DOHH2 (cell line): ENCODE data around the gene ITPRIP.

Source experiments
- H3F3A ChIP-seq: fragments of 200-600 bp; sonication (generic), shearing (Covaris generic); 2 replicates; pipeline ENCODE4 v1.6.0; 2016; ENCODE audit warnings: antibody characterized with exemption, mild to moderate bottlenecking; ENCODE audit not compliant: control insufficient read depth, insufficient read depth
- H3K27ac ChIP-seq: fragments of 200-600 bp; sonication (generic); 2 replicates; pipeline ENCODE4 v1.5.1; 2014; ENCODE audit warnings: low read depth, mild to moderate bottlenecking, low read length, moderate library complexity
- H3K27me3 ChIP-seq: fragments of 200-600 bp; sonication (generic); 2 replicates; pipeline ENCODE4 v1.6.1; 2014; ENCODE audit warnings: mild to moderate bottlenecking, low read length, mixed read lengths; ENCODE audit not compliant: control insufficient read depth
- H3K36me3 ChIP-seq: fragments of 200-600 bp; sonication (generic); 2 replicates; pipeline ENCODE4 v1.6.1; 2014; ENCODE audit warnings: mild to moderate bottlenecking, low read length, moderate library complexity, mixed read lengths; ENCODE audit not compliant: control insufficient read depth
- H3K4me1 ChIP-seq: fragments of 200-600 bp; sonication (generic); 2 replicates; pipeline ENCODE4 v1.6.1; 2014; ENCODE audit warnings: mild to moderate bottlenecking, low read length, mixed read lengths; ENCODE audit not compliant: control insufficient read depth
- H3K4me2 ChIP-seq: fragments of 200-600 bp; sonication (generic); 2 replicates; pipeline ENCODE4 v1.6.0; 2014; ENCODE audit warnings: mild to moderate bottlenecking, low read length, moderate library complexity
- H3K4me3 ChIP-seq: fragments of 200-600 bp; sonication (generic); 2 replicates; pipeline ENCODE4 v1.5.1; 2014; ENCODE audit warnings: mild to moderate bottlenecking, low read length, mixed read lengths
- H3K79me2 ChIP-seq: fragments of 200-600 bp; sonication (generic); 2 replicates; pipeline ENCODE4 v1.6.1; 2014; ENCODE audit warnings: mild to moderate bottlenecking, low read length, mixed read lengths; ENCODE audit not compliant: control insufficient read depth
- H3K9me2 ChIP-seq: fragments of 200-600 bp; sonication (generic); replicated peaks from 2 replicates; pipeline ENCODE4 v1.6.1; 2014; ENCODE audit warnings: mild to moderate bottlenecking, low read length, mixed read lengths; ENCODE audit not compliant: control insufficient read depth
- H3K9me3 ChIP-seq: fragments of 200-600 bp; sonication (generic); 2 replicates; pipeline ENCODE4 v1.6.1; 2014; ENCODE audit warnings: antibody characterized with exemption, low read length, mixed read lengths; ENCODE audit not compliant: control insufficient read depth, insufficient read depth
- H4K20me1 ChIP-seq: fragments of 200-600 bp; sonication (generic); 2 replicates; pipeline ENCODE4 v1.6.0; 2014; ENCODE audit warnings: low read depth, mild to moderate bottlenecking, antibody characterized with exemption, low read length, moderate library complexity; ENCODE audit not compliant: control insufficient read depth, insufficient read depth
- CTCF ChIP-seq: fragments of 200-600 bp; sonication (generic); IDR thresholded peaks from one replicate; pipeline ENCODE4 v1.5.1; 2014; ENCODE audit warnings: antibody characterized with exemption, mild to moderate bottlenecking, low read depth, low read length; ENCODE audit not compliant: poor library complexity, severe bottlenecking
- EZH2phosphoT487 ChIP-seq: fragments of 200-600 bp; sonication (generic); IDR thresholded peaks from 2 replicates; pipeline ENCODE4 v1.6.1; 2017; ENCODE audit warnings: borderline replicate concordance, mild to moderate bottlenecking, antibody characterized with exemption, low read length, moderate library complexity, mixed read lengths

Gene ITPRIP

GRCh38 chr10:104304927-104305326 is 33.3 kb downstream of the ITPRIP start:
- H3K4me3 ChIP-seq = no peak overlapping the region
- TF ChIP-seq CTCF (no peak), EZH2phosphoT487 (no peak)
- H3K9me2 ChIP-seq = no peaks in the 10 kb centered on the region
- no peaks in the 10 kb centered on the region for H3K9me3 ChIP-seq
- no peaks in the 10 kb centered on the region for H4K20me1 ChIP-seq
- H3K27me3 ChIP-seq = peaks cover 7% of the 10 kb centered on the region
- no peak overlapping the region for H3K27ac ChIP-seq
- H3K79me2 ChIP-seq = no peaks in the 10 kb centered on the region
- H3K4me1 ChIP-seq = no peaks in the 10 kb centered on the region
- no peak overlapping the region for H3K4me2 ChIP-seq
- no peaks in the 10 kb centered on the region for H3K36me3 ChIP-seq
- no peaks in the 10 kb centered on the region; the same call in 1 of the 2 replicates for H3F3A ChIP-seq

GRCh38 chr10:104304356-104304745 is 33.9 kb downstream of the ITPRIP start:
- H3K27me3 ChIP-seq = peaks cover 7% of the 10 kb centered on the region
- H3K4me1 ChIP-seq = no peaks in the 10 kb centered on the region
- TF ChIP-seq CTCF (no peak), EZH2phosphoT487 (no peak)
- no peak overlapping the region for H3K27ac ChIP-seq
- no peak overlapping the region for H3K4me2 ChIP-seq
- H3F3A ChIP-seq = no peaks in the 10 kb centered on the region; the same call in 1 of the 2 replicates
- no peaks in the 10 kb centered on the region for H3K9me3 ChIP-seq
- no peaks in the 10 kb centered on the region for H3K9me2 ChIP-seq
- H3K36me3 ChIP-seq = no peaks in the 10 kb centered on the region
- no peak overlapping the region for H3K4me3 ChIP-seq
- H4K20me1 ChIP-seq = no peaks in the 10 kb centered on the region
- no peaks in the 10 kb centered on the region for H3K79me2 ChIP-seq

- no peak overlapping the region for H3K4me2 ChIP-seq
- no peaks in the 10 kb centered on the region for H3K9me2 ChIP-seq
- no peaks in the 10 kb centered on the region for H3K79me2 ChIP-seq
- H3K36me3 ChIP-seq = no peaks in the 10 kb centered on the region
- H3K4me3 ChIP-seq = no peak overlapping the region
- no peaks in the 10 kb centered on the region for H3K4me1 ChIP-seq
- H3K27me3 ChIP-seq = peaks cover 7% of the 10 kb centered on the region
- no peaks in the 10 kb centered on the region for H4K20me1 ChIP-seq
- H3K27ac ChIP-seq = no peak overlapping the region
- H3K9me3 ChIP-seq = no peaks in the 10 kb centered on the region
- H3F3A ChIP-seq = no peaks in the 10 kb centered on the region; the same call in 1 of the 2 replicates
- TF ChIP-seq CTCF = no peak
- no peak for TF ChIP-seq EZH2phosphoT487
Observed at GRCh38 chr10:104303594-104304355, 34.5 kb downstream of the ITPRIP start.
